ENCODE measurements around the gene PARK7. TPM values are rescaled to one million over a fixed set of nuclear protein-coding genes. Genes with fewer than 3 reads are reported as not detected.

PARK7 gene
- total RNA-seq, 2 experiments from 2014 or later = 294 to 390 TPM

DNA sequence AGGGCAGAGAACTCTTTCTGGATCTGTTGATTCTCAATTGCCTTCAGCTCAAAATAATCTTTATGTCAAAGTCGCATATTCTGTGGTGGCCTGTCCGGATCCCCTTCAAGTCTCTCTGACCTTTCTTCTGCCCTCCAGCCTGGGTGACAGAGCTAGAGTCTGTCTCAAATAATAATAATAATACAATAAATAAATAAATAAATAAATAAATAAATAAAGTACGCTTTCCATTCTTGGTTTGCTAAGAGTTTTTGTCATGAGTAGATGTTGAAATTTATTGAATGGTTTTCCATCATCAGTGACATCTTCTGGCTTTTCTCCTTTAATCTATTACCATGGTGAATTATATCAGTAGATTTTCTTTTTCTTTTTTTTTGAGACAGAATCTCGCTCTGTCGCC, 33.9 kb downstream of the PARK7 start:
- no peak overlapping the region for H3K4me3 Mint-ChIP-seq
- H3K9me3 Mint-ChIP-seq (ENCODE audit: low read depth) = peaks cover 2% of the 10 kb centered on the region
- no peaks in the 10 kb centered on the region for H3K27me3 Mint-ChIP-seq
- no peak overlapping the region for H3K27ac Mint-ChIP-seq
- ATAC-seq (no peak), DNase-seq (no peak)
- peaks cover 4% of the 10 kb centered on the region for H3K4me1 Mint-ChIP-seq
- H3K36me3 Mint-ChIP-seq (ENCODE audit: low read depth) = peaks cover 18% of the 10 kb centered on the region
- ChIA-PET CTCF (interaction anchor here (0.9 kb wide), 1 partner anchor 19 kb away, joined by 3 read pairs; no protein-coding TSS in a partner anchor), POLR2A (no interaction called here)
- intact Hi-C loops (cut with DNase I, micrococcal nuclease) = no loop called here

DNA sequence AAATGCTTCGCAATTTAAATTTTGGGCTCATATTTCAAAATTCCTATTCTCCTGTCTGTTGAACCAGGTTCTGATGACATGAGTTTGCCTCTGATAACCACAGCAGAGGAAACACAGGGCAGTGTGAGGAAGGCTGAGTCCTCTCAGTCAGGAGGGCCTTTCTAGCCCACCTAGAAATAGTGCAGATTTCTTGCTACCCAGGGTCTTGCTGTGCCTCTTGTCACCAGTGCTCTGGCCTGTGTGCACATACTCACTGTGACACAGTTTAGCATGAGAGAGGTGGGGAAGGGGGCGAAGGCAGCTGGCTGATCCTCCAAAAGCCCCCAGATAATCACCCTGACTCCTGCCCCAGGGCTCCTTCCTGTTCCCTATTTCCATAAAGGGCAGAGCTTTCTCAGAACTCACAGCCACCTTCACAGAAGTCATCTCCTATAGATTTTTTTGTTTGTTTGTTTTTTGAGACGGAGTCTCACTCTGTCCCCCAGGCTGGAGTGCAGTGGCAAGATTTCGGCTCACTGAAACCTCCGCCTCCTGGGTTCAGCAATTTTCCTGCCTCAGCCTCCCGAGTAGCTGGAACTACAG, 40.9 kb downstream of the PARK7 start:
- DNase-seq (no peak), ATAC-seq (no peak)
- Mint-ChIP-seq H3K27me3 (no peaks in the 10 kb centered on the region), H3K36me3 (ENCODE audit: low read depth) (peaks cover 15% of the 10 kb centered on the region), H3K4me1 (no peaks in the 10 kb centered on the region), H3K27ac (no peak overlapping the region), H3K9me3 (ENCODE audit: low read depth) (no peaks in the 10 kb centered on the region), H3K4me3 (no peak overlapping the region)
- CTCF ChIA-PET = no interaction called here
- intact Hi-C loops (cut with DNase I, micrococcal nuclease) = no loop called here
- POLR2A ChIA-PET = no interaction called here

DNA sequence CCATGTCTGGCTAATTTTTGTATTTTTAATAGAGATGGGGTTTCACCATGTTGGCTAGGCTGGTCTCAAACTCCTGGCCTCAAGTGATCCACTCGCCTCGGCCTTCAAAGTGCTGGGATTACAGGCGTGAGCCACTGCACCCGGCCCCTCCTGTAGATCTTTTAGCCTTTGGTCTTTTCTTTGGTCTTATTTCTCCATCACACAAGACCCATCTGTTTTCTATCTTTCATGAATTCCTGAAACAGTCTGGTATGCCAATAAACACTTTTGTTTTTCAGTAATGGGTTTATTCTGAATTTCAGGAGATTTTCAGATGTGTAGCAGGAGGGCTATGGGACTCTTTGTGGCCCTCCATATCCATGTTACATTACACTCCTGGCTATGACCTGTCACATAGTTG, 41.4 kb downstream of the PARK7 start:
- Mint-ChIP-seq H3K4me1 (no peaks in the 10 kb centered on the region), H3K27ac (no peak overlapping the region), H3K27me3 (no peaks in the 10 kb centered on the region), H3K9me3 (ENCODE audit: low read depth) (no peaks in the 10 kb centered on the region), H3K4me3 (no peak overlapping the region), H3K36me3 (ENCODE audit: low read depth) (peaks cover 13% of the 10 kb centered on the region)
- ChIA-PET CTCF (no interaction called here), POLR2A (no interaction called here)
- intact Hi-C loops (cut with DNase I, micrococcal nuclease) = no loop called here
- DNase-seq (no peak), ATAC-seq (no peak)

DNA sequence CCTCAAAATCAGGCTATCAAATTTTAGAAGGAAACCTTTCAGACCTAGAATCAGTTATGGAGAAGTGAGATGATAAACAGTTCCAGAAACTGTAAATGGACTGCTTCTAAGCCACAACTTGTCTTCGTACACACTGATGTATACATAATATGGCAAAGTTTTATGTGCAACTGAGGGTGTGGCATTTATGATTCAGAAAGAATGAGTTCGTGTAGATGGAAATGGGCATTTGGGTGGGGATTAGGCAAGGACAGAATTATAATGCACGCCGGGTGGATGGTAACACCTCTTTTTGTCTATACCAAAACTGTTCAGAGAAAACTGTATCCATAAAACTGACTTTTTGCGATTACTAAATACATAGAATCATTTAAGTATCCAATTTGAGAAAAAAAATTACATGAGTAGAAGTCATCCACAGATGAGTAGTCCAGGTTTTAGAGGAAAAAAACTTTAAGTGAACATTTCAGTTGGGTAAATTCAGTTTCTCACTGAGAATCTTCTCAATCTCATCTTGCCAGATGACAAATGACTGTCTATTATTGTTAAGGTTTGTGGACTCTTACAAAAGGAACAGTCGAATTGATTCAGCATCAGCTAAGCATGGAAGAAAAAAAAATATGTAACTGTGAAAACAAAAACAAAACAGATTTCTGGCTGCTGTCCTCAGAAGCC, 42.1 kb downstream of the PARK7 start:
- ChIA-PET POLR2A (no interaction called here), CTCF (no interaction called here)
- Mint-ChIP-seq H3K9me3 (ENCODE audit: low read depth) (no peaks in the 10 kb centered on the region), H3K36me3 (ENCODE audit: low read depth) (peaks cover 12% of the 10 kb centered on the region), H3K27me3 (no peaks in the 10 kb centered on the region), H3K27ac (no peak overlapping the region), H3K4me3 (no peak overlapping the region), H3K4me1 (no peaks in the 10 kb centered on the region)
- intact Hi-C loops (cut with DNase I, micrococcal nuclease) = no loop called here
- DNase-seq (no peak), ATAC-seq (no peak)

DNA sequence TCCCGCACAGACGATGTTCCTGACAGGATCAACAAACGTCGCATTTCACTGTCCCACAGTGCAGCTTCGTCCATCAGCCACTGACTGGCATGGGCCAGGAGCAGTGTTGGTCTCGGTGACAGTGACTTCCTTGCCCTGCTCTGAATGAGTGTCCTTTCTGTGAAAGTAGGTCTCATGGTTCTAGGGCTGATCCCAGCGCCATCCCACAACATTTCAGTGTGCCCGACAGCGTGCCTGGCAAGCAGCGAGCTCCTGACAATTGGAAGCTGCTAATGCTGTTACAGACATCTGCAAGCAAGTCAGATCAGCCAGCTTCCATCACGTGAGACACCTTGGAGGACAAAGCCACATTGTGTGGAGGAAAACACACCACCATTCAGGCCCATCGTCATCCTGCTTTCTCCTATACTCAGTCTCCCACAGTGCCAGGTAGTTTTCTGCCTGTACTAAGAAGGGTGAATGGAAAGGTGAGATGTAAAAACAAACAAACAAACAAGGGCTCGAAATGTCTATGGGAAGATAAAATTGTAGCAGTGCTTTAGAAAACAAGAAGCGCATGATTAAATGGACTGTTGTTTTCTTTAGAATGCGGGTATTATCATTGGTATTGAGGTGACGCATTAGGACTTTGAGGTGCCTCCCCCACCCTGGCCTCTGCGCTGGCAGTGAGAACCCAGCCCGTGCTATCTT, 42.7 kb downstream of the PARK7 start:
- ChIA-PET CTCF (no interaction called here), POLR2A (no interaction called here)
- Mint-ChIP-seq H3K9me3 (ENCODE audit: low read depth) (no peaks in the 10 kb centered on the region), H3K27me3 (no peaks in the 10 kb centered on the region), H3K27ac (no peak overlapping the region), H3K4me3 (no peak overlapping the region), H3K4me1 (no peaks in the 10 kb centered on the region), H3K36me3 (ENCODE audit: low read depth) (peaks cover 12% of the 10 kb centered on the region)
- DNase-seq (no peak), ATAC-seq (no peak)
- intact Hi-C loops (cut with DNase I, micrococcal nuclease) = no loop called here

DNA sequence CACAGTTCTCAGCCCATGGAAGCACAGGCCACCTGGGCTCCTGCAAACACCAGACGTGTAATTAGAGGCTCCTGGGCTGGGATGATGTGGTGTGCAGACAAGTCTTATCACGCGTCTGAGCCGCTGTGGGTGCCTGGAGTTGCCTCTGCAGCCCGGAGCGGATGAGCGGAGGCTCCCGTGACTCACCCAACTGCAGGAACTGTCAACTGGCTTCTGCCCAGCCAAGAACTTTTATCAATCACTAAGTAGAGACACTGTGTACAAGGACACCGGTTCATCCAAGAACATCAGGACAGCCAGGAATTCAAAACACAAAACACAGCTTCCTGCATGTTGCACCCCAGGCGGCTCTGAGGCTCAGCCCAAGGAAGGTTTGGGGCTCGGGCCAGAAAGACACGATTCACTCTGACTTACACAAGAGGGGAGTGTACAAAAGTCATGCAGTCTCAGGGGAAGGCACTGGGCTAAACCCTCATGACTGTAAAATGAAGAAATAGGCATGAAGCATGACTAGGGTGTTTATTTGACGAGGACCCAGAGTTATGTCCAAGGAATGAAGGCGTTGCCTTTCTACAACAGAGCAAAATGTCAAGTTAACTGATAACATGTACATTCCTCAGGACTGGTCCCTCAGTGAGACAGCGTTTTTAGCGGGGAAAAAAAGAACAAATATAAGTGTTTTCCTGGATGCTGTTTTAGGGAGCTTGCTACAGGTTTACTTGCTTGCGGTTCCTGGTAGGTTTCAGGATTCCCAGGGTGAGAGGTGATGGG, 43.5 kb downstream of the PARK7 start:
- ATAC-seq = no peak
- Mint-ChIP-seq H3K9me3 (ENCODE audit: low read depth) (no peaks in the 10 kb centered on the region), H3K36me3 (ENCODE audit: low read depth) (peaks cover 10% of the 10 kb centered on the region), H3K27me3 (no peaks in the 10 kb centered on the region), H3K4me3 (no peak overlapping the region), H3K4me1 (no peaks in the 10 kb centered on the region), H3K27ac (no peak overlapping the region)
- no peak for DNase-seq
- ChIA-PET POLR2A (no interaction called here), CTCF (interaction anchor here (1.5 kb wide), 1 partner anchor 10 kb away, joined by 8 read pairs; no protein-coding TSS in a partner anchor)
- intact Hi-C loops (cut with DNase I, micrococcal nuclease) = no loop called here

DNA sequence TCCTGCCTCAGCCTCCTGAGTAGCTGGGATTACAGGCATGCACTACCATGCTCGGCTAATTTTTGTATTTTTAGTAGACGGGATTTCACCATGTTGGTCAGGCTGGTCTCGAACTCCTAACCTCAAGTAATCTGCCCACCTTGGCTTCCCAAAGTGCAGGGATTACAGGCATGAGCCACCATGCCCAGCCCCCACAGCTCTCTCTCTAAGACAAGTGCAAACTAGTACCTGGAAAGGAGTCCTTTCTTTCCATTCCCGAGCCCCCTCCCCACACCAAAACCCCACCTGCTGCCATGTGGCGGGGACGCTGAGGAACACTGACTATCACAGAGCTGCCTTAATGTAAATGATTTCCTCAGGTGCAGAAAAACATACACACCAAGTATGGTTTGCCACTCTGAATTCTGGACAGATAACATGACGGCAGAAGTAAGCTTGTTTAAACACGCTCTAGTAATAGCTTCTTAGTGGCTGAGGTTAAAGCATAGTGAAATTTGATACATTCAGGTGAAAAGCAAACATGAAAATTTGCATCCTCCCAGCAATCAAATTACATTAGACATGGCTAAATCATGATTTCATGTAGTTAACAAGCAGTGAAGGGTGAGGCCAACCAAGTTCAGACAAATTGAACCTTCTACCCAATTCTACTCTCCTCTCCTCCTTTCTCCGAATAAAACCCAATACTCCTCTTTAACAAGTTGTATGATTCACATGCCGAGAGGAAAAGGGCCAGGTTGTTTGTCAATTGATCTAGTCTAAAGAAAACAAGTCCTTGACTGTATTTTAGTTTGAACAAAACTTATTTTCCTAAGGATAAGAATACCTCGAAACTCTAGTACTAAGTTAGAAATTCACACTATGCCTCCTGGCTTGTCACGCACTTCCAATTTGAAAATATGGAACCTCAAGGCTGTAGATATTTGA, 44.8 kb downstream of the PARK7 start:
- Mint-ChIP-seq H3K36me3 (ENCODE audit: low read depth) (peaks cover 8% of the 10 kb centered on the region), H3K4me3 (no peak overlapping the region), H3K27me3 (no peaks in the 10 kb centered on the region), H3K4me1 (no peaks in the 10 kb centered on the region), H3K27ac (no peak overlapping the region), H3K9me3 (ENCODE audit: low read depth) (no peaks in the 10 kb centered on the region)
- CTCF ChIA-PET = interaction anchor here (1.5 kb wide), 1 partner anchor 9 kb away, joined by 8 read pairs; no protein-coding TSS in a partner anchor
- DNase-seq (no peak), ATAC-seq (no peak)
- intact Hi-C loops (cut with DNase I, micrococcal nuclease) = no loop called here
- POLR2A ChIA-PET = no interaction called here

DNA sequence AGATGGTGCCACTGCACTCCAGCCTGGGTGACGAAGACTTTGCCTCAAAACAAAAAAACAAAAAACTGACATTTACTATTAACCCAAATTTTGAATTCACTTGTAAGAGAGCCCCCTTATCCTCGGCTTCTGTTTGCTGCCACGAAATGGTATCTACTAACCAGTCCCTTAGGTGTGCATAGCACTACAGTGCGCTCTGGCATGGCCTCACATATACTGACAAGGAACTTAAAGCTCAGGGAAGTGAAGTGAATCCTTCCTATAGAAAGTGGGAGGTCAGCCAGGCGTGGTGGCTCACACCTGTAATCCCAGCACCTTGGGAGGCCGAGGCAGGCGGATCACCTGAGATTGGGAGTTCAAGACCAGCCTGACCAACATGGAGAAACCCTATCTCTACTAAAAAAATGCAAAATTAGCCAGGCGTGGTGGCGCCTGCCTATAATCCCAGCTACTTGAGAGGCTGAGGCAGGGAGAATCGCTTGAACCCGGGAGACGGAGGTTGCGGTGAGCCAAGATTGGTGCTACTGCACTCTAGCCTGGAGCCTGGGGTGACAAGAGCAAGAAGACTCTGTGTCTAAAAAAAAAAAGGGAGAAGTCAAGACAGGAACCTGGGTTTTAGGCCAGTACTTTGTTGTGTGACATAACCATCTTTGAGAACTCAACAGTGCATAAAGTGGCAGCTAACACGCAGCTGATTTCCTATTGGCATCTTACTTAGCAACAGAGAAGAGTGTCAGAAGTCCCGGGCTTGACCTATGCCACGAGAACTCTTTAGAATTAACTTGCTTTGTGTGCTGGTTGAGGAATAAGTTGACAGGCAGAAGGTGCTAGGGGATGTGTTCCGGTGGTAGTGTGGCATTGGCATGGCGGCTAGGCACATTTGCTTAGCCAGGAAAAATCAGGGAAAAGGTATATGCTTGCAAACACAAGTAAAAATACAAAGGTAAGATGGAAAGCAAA, 47.8 kb downstream of the PARK7 start:
- CTCF ChIA-PET = no interaction called here
- DNase-seq (no peak), ATAC-seq (no peak)
- Mint-ChIP-seq H3K4me3 (no peak overlapping the region), H3K4me1 (no peaks in the 10 kb centered on the region), H3K9me3 (ENCODE audit: low read depth) (no peaks in the 10 kb centered on the region), H3K27ac (no peak overlapping the region), H3K27me3 (no peaks in the 10 kb centered on the region), H3K36me3 (ENCODE audit: low read depth) (peaks cover 3% of the 10 kb centered on the region)
- intact Hi-C loops (cut with DNase I, micrococcal nuclease) = no loop called here
- POLR2A ChIA-PET = no interaction called here

DNA sequence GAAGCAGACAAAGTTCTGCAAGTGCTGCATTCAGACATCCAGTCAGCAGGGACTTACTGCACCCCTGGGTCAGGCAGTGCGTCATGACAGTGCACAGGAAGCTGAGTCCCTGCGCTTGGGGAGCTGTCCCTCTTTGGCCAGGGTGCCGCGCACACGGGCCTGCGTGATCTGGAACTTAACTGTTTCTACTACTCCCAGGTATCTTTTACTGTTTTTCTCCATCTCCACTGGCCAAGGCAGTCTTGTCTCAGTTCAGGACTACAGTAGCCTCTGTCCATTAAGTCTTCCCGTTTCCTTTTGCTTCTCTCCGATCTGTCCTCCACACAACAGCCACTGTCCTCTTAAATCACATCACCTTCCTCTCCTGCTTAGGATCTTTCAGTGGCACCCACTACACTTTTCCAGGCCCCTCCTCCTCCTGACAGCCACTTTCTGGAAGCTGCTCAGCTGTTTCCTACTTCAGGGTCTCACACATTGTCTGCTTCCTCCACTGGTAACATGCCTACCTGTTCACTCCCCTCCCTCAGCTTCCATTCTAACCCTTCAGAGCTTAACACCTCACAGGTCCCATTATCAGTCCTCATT, 48.7 kb downstream of the PARK7 start:
- H3K4me3 Mint-ChIP-seq = no peak overlapping the region
- no peak for DNase-seq
- no peaks in the 10 kb centered on the region for H3K36me3 Mint-ChIP-seq (ENCODE audit: low read depth)
- POLR2A ChIA-PET = no interaction called here
- H3K27me3 Mint-ChIP-seq = no peaks in the 10 kb centered on the region
- peaks cover 2% of the 10 kb centered on the region for H3K4me1 Mint-ChIP-seq
- no peaks in the 10 kb centered on the region for H3K9me3 Mint-ChIP-seq (ENCODE audit: low read depth)
- H3K27ac Mint-ChIP-seq = no peak overlapping the region
- CTCF ChIA-PET = no interaction called here
- intact Hi-C loops (cut with DNase I, micrococcal nuclease) = no loop called here
- no peak for ATAC-seq

DNA sequence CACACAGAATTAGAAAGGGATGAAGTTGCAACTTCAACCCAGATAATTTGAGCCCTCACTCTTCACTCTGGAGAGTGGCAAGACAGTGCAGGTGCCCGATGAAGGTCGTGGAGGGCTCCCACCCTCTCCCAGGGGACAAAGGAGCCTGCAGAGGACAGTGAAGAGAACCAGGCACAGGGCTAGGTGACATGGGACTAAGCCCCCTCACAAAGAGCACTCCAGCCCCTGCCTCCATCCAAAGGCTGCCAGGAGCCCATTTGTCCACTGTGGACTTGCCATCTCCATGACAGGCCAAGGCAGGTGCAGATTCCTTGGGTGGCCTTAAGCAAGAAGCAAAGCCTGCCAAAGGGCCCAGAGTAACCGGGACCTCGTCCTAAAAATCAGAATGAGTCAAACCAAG, 49.5 kb downstream of the PARK7 start:
- intact Hi-C loops (cut with DNase I, micrococcal nuclease) = no loop called here
- Mint-ChIP-seq H3K9me3 (ENCODE audit: low read depth) (no peaks in the 10 kb centered on the region), H3K36me3 (ENCODE audit: low read depth) (no peaks in the 10 kb centered on the region), H3K27ac (no peak overlapping the region), H3K4me1 (peaks cover 2% of the 10 kb centered on the region), H3K27me3 (no peaks in the 10 kb centered on the region), H3K4me3 (no peak overlapping the region)
- CTCF ChIA-PET = interaction anchor here (1.3 to 8.7 kb wide), 5 partner anchors 19 to 339 kb away, joined by 4 to 79 read pairs (median 5); no protein-coding TSS in a partner anchor
- ATAC-seq (no peak), DNase-seq (no peak)
- POLR2A ChIA-PET = no interaction called here

All from activated CD4-positive, alpha-beta T cell treated with anti-CD3 and anti-CD28 coated beads for 36 hours (primary cell).